Stimulated activated CD4-positive, alpha-beta T cell treated with anti-CD3 and anti-CD28 coated beads, Interleukin-1b, Interleukin-23, amount 100 ng/mL, for 48 hours (primary cell): Measurements from ENCODE around the gene ZNF726.
"Not testable (repeated sequence)": the region's sequence is repeated elsewhere in the genome, so short reads cannot be mapped to it uniquely, and the experiment has no call there.

Experiments
- DNase-seq: peaks from one replicate; pipeline ENCODE4 v3.0.0-alpha.2; 2020

ZNF726 gene

GRCh38 chr19:23914402-23915286, at the start of gene ZNF726:
Gene ZNF726 (plus strand): TSS chr19:23914886. CDS start chr19:23914995, 109 bp downstream.
- peak; percentile 91 for DNase-seq

- DNase-seq = no peak
Observed at GRCh38 chr19:23867895-23868294, 46.8 kb upstream of the ZNF726 start.

GRCh38 chr19:23868630-23869029, 46.1 kb upstream of the ZNF726 start:
- DNase-seq = no peak

GRCh38 chr19:23872282-23872919, 42.3 kb upstream of the ZNF726 start:
- no peak for DNase-seq

GRCh38 chr19:23876261-23876660, 38.4 kb upstream of the ZNF726 start:
- DNase-seq = no peak

GRCh38 chr19:23876756-23877155, 37.9 kb upstream of the ZNF726 start:
- not testable (repeated sequence) for DNase-seq

GRCh38 chr19:23882493-23882892, 32.2 kb upstream of the ZNF726 start:
- DNase-seq = no peak

GRCh38 chr19:23884363-23884762, 30.3 kb upstream of the ZNF726 start:
- no peak for DNase-seq

GRCh38 chr19:23887642-23888041, 27.0 kb upstream of the ZNF726 start:
- DNase-seq = no peak

GRCh38 chr19:23896096-23896495, 18.6 kb upstream of the ZNF726 start:
- not testable (repeated sequence) for DNase-seq

GRCh38 chr19:23896912-23897311, 17.8 kb upstream of the ZNF726 start:
- DNase-seq = no peak

- DNase-seq = no peak
Observed at GRCh38 chr19:23901360-23901759, 13.3 kb upstream of the ZNF726 start.

- DNase-seq = no peak
Observed at GRCh38 chr19:23904406-23904805, 10.3 kb upstream of the ZNF726 start.

GRCh38 chr19:23905771-23906170, 8.9 kb upstream of the ZNF726 start:
- DNase-seq = no peak

GRCh38 chr19:23906835-23907234, 7.9 kb upstream of the ZNF726 start:
- DNase-seq = no peak

GRCh38 chr19:23908165-23908564, 6.5 kb upstream of the ZNF726 start:
- no peak for DNase-seq

- no peak for DNase-seq
Observed at GRCh38 chr19:23909222-23909621, 5.5 kb upstream of the ZNF726 start.

GRCh38 chr19:23913931-23914330, 755 bp upstream of the ZNF726 start:
- DNase-seq = no peak

GRCh38 chr19:23916991-23917390, 2.3 kb downstream of the ZNF726 start:
- no peak for DNase-seq

GRCh38 chr19:23917856-23918255, 3.2 kb downstream of the ZNF726 start:
- DNase-seq = no peak

GRCh38 chr19:23925285-23925684, 10.6 kb downstream of the ZNF726 start:
- no peak for DNase-seq

GRCh38 chr19:23932878-23933277, 18.2 kb downstream of the ZNF726 start:
- DNase-seq = no peak

GRCh38 chr19:23937031-23937430, 22.3 kb downstream of the ZNF726 start:
- not testable (repeated sequence) for DNase-seq

- no peak for DNase-seq
Observed at GRCh38 chr19:23943411-23943810, 28.7 kb downstream of the ZNF726 start.
